ENCODE data around the gene SCN4B.

SCN4B gene

GRCh38 chr11:118129471-118130172 is 23.0 kb downstream of the SCN4B start:
- DNase-seq (ENCODE audit: low read depth, low spot score) = no peak

GRCh38 chr11:118128721-118129470 is 23.7 kb downstream of the SCN4B start:
- DNase-seq (ENCODE audit: low read depth, low spot score) = no peak

- no peak for DNase-seq (ENCODE audit: low read depth, low spot score)
These were observed 24.3 kb downstream of the SCN4B start for GRCh38 chr11:118128310-118128709.

- no peak for DNase-seq (ENCODE audit: low read depth, low spot score)
These were observed 26.4 kb downstream of the SCN4B start for GRCh38 chr11:118126082-118126838.

GRCh38 chr11:118124929-118125535 is 27.6 kb downstream of the SCN4B start:
- no peak for DNase-seq (ENCODE audit: low read depth, low spot score)

GRCh38 chr11:118120793-118121192 is 31.8 kb downstream of the SCN4B start:
- no peak for DNase-seq (ENCODE audit: low read depth, low spot score)

- no peak for DNase-seq (ENCODE audit: low read depth, low spot score)
These were observed 34.6 kb downstream of the SCN4B start for GRCh38 chr11:118117790-118118601.

- no peak for DNase-seq (ENCODE audit: low read depth, low spot score)
These were observed 37.6 kb downstream of the SCN4B start for GRCh38 chr11:118115048-118115447.

- no peak for DNase-seq (ENCODE audit: low read depth, low spot score)
These were observed 38.4 kb downstream of the SCN4B start for GRCh38 chr11:118114266-118114665.

GRCh38 chr11:118112711-118113430 is 39.8 kb downstream of the SCN4B start:
- no peak for DNase-seq (ENCODE audit: low read depth, low spot score)

GRCh38 chr11:118111744-118112035 is 40.9 kb downstream of the SCN4B start:
- DNase-seq (ENCODE audit: low read depth, low spot score) = no peak

- no peak for DNase-seq (ENCODE audit: low read depth, low spot score)
These were observed 41.4 kb downstream of the SCN4B start for GRCh38 chr11:118111019-118111743.

GRCh38 chr11:118109231-118109630 is 43.4 kb downstream of the SCN4B start:
- DNase-seq (ENCODE audit: low read depth, low spot score) = no peak

- DNase-seq (ENCODE audit: low read depth, low spot score) = no peak
These were observed 44.1 kb downstream of the SCN4B start for GRCh38 chr11:118108513-118108912.

GRCh38 chr11:118106789-118107335 is 45.8 kb downstream of the SCN4B start:
- no peak for DNase-seq (ENCODE audit: low read depth, low spot score)

- no peak for DNase-seq (ENCODE audit: low read depth, low spot score)
These were observed 46.8 kb downstream of the SCN4B start for GRCh38 chr11:118105657-118106305.

- no peak for DNase-seq (ENCODE audit: low read depth, low spot score)
These were observed 48.1 kb downstream of the SCN4B start for GRCh38 chr11:118104491-118104890.

- no peak for DNase-seq (ENCODE audit: low read depth, low spot score)
These were observed 49.8 kb downstream of the SCN4B start for GRCh38 chr11:118102721-118103261.

- no peak for DNase-seq (ENCODE audit: low read depth, low spot score)
These were observed 51.9 kb downstream of the SCN4B start for GRCh38 chr11:118100691-118101232.
